ENCODE results near the gene SYNM.

GRCh38 chr15:99172171-99172570, 67.3 kb downstream of the SYNM start:
- TF ChIP-seq TAF1 (IDR thresholded peaks at IDR 0.05; ENCODE audit: borderline replicate concordance, insufficient read depth, low read length): no peak
- TF ChIP-seq SIN3A (IDR thresholded peaks at IDR 0.05; ENCODE audit: borderline replicate concordance, insufficient read depth, low read length): no peak
- TF ChIP-seq REST (IDR thresholded peaks at IDR 0.05; ENCODE audit: insufficient read depth in 1 of 2, low read depth in 2 of 2, low read length in 2 of 2): no peak

Data from PFSK-1 (cell line).